NCI-H1930 (cell line): ENCODE measurements around the gene MFSD11.
"Not testable (repeated sequence)": the region's sequence is repeated elsewhere in the genome, so short reads cannot be mapped to it uniquely, and the experiment has no call there.

Experiments
- DNase-seq, 2 experiments: peaks; one replicate each; lab custom pipeline; 2025; lab: John Stamatoyannopoulos, UW

MFSD11 gene

DNA sequence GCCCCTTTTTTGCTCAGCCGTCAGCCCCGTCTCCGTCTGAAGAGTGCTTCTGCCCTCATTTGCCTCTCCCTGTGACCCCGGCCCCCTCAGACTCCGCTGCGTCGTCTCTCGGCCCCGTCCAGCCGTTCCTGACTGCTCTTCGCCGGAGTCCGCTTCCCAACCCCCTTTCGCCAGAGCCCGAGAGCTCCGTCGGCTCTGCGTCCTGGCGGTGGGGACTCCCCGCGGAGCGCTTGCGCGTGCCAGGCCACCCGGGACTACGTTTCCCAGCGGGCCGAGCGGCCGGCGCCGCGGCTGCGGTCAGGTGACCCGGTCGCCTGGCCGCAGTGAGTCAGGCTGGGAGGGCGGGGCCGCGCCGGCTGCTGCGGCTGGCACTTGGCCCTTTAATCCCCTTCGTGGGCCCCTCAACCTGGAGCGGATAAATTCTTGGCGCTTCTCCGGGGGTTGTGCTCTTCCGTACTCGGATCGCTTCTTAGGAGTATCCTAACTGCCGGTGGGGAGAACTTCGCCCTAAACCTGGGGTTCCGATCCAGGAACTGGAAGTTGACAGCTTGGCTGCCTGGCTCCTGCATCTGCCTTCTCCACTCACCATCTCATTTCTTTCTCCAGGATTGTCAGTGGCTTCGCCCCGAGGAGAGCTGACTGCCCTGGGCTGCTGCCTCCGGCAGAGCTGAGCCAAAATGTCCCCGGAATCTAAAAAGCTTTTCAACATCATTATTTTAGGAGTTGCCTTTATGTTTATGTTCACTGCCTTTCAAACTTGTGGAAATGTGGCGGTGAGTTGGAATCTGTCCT lies at the start of gene MFSD11:
Gene MFSD11 (plus strand): TSS at position 444 of the 792 bp plus-strand sequence. CDS start 234 bp downstream, at position 678.
- peak; percentile 87 to 95 for DNase-seq

DNA sequence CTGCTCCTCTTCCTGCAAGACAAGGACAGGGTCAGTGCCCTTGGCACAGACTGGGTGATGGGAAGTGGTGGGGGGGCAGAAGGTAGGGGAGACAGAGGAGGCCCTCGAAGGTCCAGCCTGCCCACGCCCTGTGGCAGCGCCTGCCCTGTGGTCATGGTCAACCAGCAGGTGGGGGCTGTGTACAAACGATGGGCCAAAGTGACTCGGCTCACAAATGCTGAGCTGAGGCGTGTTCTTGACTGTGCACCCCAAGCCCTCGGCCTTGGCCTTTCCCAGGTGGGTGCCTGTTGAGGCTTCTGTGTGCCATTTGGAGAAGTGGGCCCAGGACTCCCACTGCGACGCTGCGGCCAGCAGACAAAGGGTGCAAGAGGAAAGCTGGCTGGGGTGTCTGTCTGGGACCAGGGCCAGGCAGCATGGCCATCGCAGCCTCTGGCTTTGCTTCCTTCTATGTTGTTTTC lies 49.7 kb upstream of the MFSD11 start:
- DNase-seq: no peak

DNA sequence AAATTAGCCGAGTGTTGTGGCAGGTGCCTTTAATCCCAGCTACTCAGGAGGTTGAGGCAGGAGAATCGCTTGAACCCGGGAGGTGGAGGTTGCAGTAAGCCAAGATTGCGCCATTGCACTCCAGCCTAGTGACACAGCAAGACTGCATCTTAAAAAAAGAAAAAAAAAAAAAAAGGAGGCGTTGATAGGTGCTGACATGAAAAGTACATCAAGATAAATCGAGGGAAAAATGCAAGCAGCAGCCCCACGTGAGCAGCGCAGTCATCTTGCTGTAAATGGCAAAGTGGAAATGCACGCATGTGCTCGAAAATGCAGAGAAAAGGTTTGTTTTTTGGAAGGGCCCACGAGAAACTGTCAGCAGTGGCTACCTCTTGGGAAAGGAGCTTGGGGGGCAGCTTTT lies 48.1 kb upstream of the MFSD11 start:
- no peak for DNase-seq

- no peak for DNase-seq
Observed at GRCh38 chr17:76690596-76691280, 47.2 kb upstream of the MFSD11 start.

DNA sequence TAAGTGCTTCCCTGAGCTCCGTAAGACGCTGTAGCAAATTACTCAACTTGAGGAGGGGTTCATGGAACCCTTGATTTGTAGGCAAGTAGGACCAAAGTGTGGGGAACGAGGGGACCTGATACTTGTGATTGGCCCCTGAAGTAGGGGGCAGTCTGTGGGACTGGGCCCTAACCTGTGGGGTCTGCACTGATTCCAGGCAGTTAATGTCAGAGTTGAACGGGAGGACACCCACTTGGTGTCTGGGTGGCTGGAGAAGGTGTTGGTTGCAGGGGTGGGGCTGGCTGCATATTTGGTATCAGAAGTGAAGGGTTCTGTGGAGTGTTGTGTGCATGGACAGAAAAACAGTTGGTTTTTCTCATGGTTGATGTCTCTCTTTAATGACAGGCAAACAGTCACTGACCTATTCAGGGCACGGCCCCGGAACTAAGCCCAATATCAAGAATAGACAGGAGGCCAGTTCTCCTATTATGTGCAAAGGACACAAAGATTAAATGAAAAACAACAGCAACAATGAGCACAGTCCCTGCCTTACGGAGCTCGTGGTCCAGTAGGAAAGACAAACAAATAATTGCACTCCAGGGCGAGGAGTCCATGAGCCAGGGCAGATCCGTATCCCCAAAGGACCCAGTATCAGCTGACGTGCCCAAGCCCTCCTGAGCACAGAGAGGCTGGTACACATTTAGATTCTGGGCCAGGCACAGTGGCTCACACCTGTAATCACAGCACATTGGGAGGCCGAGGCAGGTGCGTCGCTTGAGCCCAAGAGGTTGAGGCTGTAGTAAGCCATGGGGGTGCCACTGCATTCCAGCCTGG lies 46.3 kb upstream of the MFSD11 start:
- DNase-seq: no peak

DNA sequence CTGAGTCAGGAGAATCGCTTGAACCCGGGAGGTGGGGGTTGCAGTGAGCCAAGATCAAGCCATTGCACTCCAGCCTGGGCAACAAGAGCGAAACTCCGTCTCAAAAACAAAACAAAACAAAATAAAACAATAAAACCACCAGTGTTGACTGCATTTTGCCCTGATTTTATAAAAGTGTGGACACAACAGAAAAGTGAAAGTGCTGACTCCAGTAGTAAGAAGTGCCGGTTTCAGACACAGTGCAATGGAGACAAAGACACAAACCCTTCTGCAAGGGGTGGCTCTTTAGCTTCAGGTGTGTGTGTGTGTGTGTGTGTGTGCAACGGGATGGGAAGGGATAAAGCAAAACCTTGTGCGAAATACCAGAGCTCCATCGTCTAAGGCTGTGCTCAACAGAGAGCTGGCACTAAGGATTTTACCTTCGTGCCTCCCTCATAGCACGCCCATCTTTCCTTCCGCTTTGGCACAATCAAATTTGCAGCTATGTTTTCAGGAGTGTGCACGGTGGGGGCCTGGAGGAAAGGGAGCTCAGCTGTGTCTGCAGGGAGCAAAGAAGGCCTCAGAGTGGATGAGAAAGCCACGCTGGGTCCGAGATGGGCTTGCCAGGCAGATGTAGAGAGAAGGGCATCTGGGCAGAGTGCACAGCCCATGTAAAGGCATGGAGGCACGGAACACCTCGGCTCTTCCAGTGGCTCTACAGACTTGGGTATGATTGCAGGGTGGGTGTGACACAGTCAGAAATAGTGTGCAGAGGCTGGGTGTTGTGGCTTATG lies 42.7 kb upstream of the MFSD11 start:
- no peak for DNase-seq

DNA sequence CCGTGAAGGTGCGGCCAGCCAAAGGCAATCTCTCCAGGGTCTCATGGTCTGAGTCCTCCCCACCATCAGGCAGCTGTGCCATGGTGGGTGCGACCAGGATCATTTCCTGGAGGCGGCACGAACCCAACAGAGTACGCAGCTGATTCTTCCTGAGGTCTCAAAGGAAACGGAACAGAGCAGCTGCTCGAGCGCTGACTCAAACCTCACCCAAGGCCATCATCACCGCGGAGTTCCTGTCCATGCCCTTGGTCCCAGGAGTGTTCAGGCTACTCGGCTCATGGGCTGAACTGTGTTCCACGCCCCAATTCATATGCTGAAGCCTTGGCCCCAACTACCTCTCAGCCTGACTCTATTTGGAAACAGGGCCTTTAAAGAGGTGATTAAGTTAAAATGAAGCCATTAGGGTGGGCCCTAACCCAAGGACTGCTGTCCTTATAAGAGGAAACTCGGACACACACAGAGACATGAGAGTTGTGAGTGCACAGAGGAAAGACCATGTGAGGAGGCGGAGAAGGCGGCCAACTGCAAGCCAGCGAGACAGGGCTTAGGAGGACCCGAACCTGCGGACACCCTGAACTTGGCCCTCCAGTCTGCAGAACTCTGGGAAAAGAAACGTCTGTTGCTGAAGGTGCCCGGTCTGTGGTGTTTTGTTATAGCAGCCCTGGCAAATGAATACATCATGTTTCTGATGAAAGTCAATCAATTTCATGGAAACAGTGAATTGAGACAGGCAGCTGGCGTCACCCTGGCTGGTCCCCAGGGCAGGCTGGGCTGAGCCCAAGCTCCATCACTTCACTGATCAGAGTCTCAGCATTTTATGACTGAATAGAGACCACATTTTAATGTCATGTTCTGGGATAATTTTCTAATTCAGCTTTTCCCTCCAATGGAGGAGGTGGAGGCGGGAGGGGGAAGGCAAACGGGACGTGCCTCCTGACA lies 40.9 kb upstream of the MFSD11 start:
- no peak for DNase-seq

GRCh38 chr17:76697702-76698465 lies 40.0 kb upstream of the MFSD11 start:
- DNase-seq: no peak

GRCh38 chr17:76698466-76698977 lies 39.4 kb upstream of the MFSD11 start:
- DNase-seq: not testable (repeated sequence)

DNA sequence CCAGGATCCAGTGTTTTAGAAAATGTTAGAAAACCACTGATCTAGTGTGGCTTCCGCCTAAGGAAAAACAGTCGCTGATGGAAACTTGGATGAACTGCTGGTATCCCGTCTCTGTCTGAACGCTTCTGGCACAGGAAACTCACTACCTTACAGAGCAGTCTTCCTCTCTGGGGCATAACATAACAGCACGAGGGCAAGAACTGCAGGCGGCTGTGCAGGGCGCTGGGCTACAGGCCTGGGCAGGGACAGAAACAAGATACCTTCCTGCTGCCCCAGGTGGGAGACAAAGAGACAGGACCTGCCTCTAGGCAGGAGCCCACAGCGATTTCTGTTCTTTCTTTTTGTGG lies 37.7 kb upstream of the MFSD11 start:
- DNase-seq: no peak

DNA sequence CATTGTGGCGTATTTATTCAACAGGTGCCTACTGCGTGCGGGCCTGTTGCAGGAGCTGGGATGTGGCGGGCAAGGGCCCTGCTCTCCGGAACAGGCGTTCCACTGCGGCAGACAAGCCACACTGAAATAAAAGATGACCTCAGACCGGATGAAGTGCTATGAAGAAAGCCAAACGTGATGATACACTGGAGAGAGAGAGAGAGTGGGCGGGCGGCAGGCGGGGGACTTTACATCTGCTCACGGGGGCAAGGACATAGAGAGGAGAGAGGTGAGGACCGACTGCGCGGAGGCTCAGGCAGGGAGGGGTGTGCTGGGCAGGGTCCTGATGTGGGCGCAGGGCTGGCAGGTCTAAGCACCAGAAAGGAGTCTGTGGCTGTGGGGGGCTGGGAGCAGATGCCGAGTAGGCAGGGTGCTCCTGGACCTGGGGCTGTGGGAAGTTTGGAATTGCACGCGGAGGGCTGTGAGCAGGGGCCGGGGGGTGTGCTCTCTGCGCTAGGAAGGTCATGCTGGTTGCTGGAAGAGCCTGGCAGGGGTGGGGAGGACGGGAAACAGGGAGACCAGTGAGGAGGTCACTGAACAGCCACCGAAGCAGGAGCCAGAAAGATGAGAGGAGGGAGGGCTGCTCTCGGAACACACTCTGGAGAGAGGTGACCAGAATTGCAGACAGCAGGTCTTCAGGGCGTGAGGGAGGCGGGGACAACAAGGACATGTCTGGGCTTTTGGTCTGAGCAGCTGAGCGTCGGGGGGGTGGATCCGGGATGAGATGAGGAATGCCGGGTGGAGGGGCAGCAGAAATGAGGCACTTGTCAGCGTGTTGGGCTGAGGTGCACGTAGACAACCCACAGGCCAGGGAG lies 37.1 kb upstream of the MFSD11 start:
- no peak for DNase-seq

DNA sequence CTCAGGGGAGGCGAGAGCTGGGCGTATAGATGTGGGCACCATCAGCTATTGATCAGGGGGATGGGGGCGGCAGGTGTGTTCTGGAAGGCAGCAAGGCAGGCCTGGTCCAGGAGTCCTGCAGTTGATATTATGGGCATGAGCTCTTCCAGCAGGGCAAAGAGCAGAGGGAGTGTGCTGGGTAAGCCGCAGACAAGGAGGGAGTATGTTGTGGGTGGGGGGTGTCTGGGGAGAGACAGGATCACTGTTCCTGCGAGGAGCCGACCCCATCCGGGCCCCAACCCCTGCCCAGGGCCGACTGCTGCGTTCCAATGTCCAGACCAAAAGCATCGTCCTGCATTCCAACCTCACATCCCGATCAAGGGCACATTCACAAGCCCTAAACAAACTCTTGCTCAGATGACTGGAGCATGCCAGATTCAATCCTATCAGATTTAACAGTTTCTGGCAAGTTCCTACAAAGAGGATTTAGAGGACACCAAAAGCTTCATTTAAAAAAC lies 36.4 kb upstream of the MFSD11 start:
- DNase-seq: no peak

DNA sequence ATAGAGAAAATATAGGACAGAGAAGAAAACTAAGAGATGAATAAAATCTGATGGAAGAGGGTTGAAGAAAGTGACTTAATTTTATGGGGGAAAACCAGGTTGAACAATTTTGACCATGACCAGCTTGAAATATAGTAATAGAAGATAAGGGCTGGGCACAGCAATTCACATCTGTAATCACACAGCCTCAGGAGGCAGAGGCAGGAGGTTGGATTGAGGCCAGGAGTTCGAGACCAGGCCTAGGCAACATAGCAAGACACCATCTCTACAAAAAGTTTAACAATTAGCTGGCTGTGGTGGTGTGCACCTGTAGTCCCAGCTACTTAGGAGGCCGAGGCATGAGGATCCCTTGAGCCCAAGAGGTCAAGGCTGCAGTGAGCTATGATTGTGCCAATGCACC lies 35.8 kb upstream of the MFSD11 start:
- DNase-seq: no peak

- DNase-seq: no peak
Observed at GRCh38 chr17:76702941-76703637, 34.8 kb upstream of the MFSD11 start.

DNA sequence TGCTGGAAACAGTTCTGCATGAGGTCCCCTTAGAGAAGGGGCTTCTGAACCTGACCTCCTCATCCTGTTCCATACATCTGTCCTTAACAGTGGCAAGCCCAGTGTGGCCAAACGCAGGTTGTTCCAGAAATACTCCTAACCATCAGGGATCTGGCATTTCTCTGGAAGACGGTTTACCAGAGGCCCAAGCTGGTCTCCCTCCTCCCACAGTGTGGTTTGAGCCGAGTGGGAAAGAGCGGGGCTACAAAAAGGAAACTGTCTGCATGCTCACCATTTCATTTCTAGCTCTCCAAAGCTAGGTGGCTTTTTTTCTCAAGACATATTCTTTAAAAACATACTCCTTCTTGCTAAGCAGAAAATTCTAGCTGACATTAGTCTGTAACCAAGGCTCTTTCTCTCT lies 33.1 kb upstream of the MFSD11 start:
- DNase-seq: no peak

DNA sequence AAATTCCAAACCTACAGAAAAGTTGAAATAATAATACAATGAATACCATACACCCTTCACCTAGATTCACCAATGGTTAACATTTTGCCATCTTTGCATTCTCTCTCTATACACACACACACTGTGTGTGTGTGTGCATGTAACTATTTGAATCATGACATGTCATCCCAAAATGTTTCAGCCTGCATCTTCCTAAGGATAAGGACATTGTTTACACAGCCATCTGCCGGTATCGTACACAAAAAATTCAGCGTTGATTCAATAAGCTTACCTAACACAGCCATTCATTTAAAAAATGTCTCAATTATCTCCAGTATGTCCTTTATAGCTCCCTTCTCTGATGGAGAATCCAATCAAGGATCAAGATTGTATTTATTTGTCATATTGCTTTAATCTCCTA lies 31.1 kb upstream of the MFSD11 start:
- DNase-seq: no peak

DNA sequence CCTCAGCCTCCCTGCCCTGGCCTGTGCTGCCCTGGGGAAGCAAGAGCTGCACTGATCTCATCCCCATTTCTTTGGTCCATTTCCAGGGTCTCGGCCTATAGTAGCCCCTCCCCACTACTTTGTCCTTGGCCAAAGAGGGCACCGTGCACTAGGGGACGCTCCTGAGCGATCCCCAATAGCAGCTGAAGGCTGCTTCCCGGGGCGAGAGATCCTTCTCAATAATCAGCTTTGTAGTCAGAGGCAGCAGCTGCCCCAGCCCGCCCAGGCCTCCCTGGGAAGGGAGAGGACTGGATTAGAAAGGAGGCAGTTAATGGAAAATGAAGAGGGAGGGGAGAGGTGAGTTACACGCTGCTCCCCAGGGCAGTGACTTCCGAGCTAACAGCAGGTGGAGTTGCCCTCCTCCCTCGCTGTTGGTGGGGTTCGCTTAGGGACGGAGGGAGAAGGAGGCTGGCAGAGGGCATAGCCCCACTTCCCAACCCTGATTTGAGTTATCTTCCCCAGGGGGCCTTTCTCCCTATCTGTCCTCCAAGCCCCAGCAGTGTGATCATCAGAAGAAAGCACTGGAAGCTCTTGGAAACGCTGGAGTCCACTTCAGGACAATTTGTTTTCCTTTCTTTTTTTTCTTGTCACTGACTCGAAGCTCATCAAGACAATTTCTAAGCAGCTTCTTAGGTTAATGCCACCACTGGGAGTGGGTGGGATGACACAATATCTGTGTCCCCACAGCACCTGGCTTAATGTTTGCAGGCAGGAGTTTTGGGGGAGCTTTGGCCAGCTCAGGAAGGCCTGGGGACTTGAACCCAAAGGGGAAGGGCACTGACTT lies 29.7 kb upstream of the MFSD11 start:
- no peak for DNase-seq
